ENCODE measurements around the gene MICA. TPM values are rescaled to one million over a fixed set of nuclear protein-coding genes. Genes with fewer than 3 reads are reported as not detected.

MICA gene
- total and polyA plus RNA-seq, 9 of the 15 experiments (the other 6 are each of a cell fraction or from before 2014, with no cell fraction given) = 11.8 to 24.6 (median 16.7) TPM

DNA sequence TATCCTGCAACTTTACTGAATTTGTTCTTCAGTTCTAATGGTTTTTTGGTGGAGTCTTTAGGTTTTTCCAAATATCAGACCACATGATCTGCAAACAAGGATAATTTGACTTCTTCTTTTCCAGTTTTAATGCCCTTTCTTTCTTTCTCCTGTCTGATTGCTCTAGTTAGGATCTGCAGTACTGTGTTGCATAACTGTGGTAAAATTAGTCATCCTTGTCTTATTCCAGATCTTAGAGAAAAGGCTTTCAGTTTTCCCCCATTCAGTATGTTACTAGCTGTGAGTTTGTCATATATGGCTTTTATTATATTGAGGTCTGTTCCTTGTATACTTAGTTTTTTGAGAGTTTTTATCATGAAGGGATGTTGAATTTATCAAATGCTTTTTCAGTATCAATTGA is 4.3 kb downstream of the MICA start (continued):
- TF ChIP-seq, protein P1, sequence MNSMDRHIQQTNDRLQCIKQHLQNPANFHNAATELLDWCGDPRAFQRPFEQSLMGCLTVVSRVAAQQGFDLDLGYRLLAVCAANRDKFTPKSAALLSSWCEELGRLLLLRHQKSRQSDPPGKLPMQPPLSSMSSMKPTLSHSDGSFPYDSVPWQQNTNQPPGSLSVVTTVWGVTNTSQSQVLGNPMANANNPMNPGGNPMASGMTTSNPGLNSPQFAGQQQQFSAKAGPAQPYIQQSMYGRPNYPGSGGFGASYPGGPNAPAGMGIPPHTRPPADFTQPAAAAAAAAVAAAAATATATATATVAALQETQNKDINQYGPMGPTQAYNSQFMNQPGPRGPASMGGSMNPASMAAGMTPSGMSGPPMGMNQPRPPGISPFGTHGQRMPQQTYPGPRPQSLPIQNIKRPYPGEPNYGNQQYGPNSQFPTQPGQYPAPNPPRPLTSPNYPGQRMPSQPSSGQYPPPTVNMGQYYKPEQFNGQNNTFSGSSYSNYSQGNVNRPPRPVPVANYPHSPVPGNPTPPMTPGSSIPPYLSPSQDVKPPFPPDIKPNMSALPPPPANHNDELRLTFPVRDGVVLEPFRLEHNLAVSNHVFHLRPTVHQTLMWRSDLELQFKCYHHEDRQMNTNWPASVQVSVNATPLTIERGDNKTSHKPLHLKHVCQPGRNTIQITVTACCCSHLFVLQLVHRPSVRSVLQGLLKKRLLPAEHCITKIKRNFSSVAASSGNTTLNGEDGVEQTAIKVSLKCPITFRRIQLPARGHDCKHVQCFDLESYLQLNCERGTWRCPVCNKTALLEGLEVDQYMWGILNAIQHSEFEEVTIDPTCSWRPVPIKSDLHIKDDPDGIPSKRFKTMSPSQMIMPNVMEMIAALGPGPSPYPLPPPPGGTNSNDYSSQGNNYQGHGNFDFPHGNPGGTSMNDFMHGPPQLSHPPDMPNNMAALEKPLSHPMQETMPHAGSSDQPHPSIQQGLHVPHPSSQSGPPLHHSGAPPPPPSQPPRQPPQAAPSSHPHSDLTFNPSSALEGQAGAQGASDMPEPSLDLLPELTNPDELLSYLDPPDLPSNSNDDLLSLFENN (IDR thresholded peaks at IDR 0.05; ENCODE audit: low read depth in 2 of 2, low read length in 2 of 2) = no peak
- TF ChIP-seq ZNF444 (CRISPR knock-in tag; IDR thresholded peaks at IDR 0.05) (no peak), BRD9 (IDR thresholded peaks at IDR 0.05; ENCODE audit: low read depth, partially characterized antibody) (no peak), SMARCA4 (IDR thresholded peaks at IDR 0.05) (peak; percentile 70; the same call in 1 of the 2 replicates), CEBPG (CRISPR knock-in tag; IDR thresholded peaks at IDR 0.05) (no peak), CEBPG (tag; conservative IDR thresholded peaks at IDR 0.05 in 1 of 2, IDR thresholded peaks at IDR 0.05 in 1 of 2) (peak; percentile 81 to 85), TGIF2 (CRISPR knock-in tag; IDR thresholded peaks at IDR 0.05) (no peak), MTF1 (CRISPR knock-in tag; IDR thresholded peaks at IDR 0.05; ENCODE audit: borderline replicate concordance) (no peak), DPF2 (IDR thresholded peaks at IDR 0.05) (0 out of 2 replicates have a peak, but pooled peaks have one; percentile 43), PCBP2 (IDR thresholded peaks at IDR 0.05; ENCODE audit: low read depth, low read length, poor library complexity, severe bottlenecking) (no peak), NCOA2 (IDR thresholded peaks at IDR 0.05; ENCODE audit: partially characterized antibody in 2 of 2) (no peak), ZNF197 (CRISPR knock-in tag; IDR thresholded peaks at IDR 0.05; ENCODE audit: low read depth) (no peak), YY1 (IDR thresholded peaks at IDR 0.05; ENCODE audit: borderline replicate concordance in 1 of 3, control insufficient read depth in 1 of 3, extremely low read depth in 1 of 3, insufficient read depth in 3 of 3, insufficient read length in 1 of 3, insufficient replicate concordance in 2 of 3, low read depth in 1 of 3, low read length in 2 of 3) (no peak), MED1 (CRISPR knock-in tag; IDR thresholded peaks at IDR 0.05; ENCODE audit: borderline replicate concordance) (no peak), KDM1A (IDR thresholded peaks at IDR 0.05) (peak in 1 of 2 experiments; percentile 39; a peak in 2 of 4 replicates), NR4A1 (CRISPR knock-in tag; IDR thresholded peaks at IDR 0.05) (no peak), NR4A1 (tag; IDR thresholded peaks at IDR 0.05) (no peak), TAF9B (IDR thresholded peaks at IDR 0.05; ENCODE audit: partially characterized antibody) (no peak), ZNF668 (CRISPR knock-in tag; IDR thresholded peaks at IDR 0.05) (no peak)
- TF ChIP-seq, protein P2, sequence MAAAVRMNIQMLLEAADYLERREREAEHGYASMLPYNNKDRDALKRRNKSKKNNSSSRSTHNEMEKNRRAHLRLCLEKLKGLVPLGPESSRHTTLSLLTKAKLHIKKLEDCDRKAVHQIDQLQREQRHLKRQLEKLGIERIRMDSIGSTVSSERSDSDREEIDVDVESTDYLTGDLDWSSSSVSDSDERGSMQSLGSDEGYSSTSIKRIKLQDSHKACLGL (CRISPR knock-in tag; IDR thresholded peaks at IDR 0.05; ENCODE audit: borderline replicate concordance, poor library complexity, severe bottlenecking) = no peak
- TF ChIP-seq, protein P3, sequence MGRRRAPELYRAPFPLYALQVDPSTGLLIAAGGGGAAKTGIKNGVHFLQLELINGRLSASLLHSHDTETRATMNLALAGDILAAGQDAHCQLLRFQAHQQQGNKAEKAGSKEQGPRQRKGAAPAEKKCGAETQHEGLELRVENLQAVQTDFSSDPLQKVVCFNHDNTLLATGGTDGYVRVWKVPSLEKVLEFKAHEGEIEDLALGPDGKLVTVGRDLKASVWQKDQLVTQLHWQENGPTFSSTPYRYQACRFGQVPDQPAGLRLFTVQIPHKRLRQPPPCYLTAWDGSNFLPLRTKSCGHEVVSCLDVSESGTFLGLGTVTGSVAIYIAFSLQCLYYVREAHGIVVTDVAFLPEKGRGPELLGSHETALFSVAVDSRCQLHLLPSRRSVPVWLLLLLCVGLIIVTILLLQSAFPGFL (CRISPR knock-in tag; IDR thresholded peaks at IDR 0.05) = no peak
- TF ChIP-seq, protein P4, sequence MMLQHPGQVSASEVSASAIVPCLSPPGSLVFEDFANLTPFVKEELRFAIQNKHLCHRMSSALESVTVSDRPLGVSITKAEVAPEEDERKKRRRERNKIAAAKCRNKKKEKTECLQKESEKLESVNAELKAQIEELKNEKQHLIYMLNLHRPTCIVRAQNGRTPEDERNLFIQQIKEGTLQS (IDR thresholded peaks at IDR 0.05) = peak; percentile 72
- TF ChIP-seq, protein P4 (CRISPR knock-in tag; conservative IDR thresholded peaks at IDR 0.05) = no peak
